ENCODE measurements around the gene ERC1. TPM values are rescaled to one million over a fixed set of nuclear protein-coding genes. Genes with fewer than 3 reads are reported as not detected.

The ERC1 gene
- polyA plus RNA-seq, 6 donors from 2014 or later: 6.9 to 26.2 (median 17.9) TPM

DNA sequence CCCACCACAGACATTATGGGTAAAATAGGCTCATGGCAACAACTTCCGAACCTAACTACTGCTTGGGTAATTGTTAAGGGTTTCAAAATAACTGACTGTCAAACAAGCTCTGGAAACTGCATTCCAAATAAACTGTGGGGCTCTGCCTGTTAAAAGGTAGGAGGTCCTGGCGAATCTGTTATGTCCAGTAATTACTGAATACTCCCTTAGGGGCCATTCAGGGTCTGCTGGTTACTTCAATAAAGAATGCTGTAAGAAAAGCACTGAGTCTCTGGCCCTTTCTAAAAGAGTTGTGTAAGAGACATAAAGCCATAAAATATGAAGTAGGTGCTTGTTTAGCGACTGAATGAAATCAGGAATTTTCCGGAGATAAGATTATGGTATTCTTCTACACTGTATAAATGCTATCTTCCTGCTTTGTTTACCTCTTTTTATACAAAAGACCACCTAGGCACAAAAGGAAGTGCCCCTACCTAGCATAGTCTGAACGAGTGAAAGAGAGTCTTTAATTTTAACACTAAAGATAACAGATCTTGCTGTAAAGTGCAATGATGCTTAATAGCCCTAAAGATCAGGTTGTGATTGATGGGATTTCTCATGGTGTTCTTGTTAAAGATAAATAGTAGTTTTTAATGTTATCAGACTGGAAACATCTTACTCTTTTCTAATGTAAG, 475.6 kb downstream of the ERC1 start:
- no peak overlapping the region for H3K4me3 Mint-ChIP-seq
- no peaks in the 10 kb centered on the region for H3K9me3 Mint-ChIP-seq
- ATAC-seq (ENCODE audit: low read depth in 2 of 2) (no peak), DNase-seq (no peak)
- peaks cover 6 to 7% of the 10 kb centered on the region in 2 donors for H3K36me3 Mint-ChIP-seq
- peaks cover 0 to 16% (median 10%) of the 10 kb centered on the region in 3 donors for H3K4me1 Mint-ChIP-seq
- H3K27me3 Mint-ChIP-seq: no peaks in the 10 kb centered on the region
- H3K27ac Mint-ChIP-seq: no peak overlapping the region

DNA sequence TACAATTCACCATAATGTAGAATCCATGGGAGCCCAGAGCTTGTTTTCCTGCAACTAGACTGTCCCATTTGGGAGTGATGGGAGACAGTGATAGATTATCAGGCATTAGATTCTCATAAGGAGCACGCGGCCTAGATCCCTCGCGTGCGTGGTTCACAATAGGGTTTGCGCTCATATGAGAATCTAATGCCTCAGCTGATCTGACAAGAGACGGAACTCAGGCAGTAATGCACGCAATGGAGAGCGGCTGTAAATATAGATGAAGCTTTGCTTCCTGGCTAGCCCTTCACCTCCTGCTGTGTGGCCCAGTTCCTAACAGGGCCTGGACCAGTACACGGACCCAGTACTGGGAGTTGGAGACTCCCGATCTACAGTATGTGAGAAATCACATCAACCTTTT, 476.7 kb downstream of the ERC1 start:
- H3K9me3 Mint-ChIP-seq: no peaks in the 10 kb centered on the region
- DNase-seq: no peak
- H3K27me3 Mint-ChIP-seq: no peaks in the 10 kb centered on the region
- peaks cover 0 to 22% (median 14%) of the 10 kb centered on the region in 3 donors for H3K4me1 Mint-ChIP-seq
- no peak overlapping the region for H3K4me3 Mint-ChIP-seq
- peaks cover 6 to 7% of the 10 kb centered on the region in 2 donors for H3K36me3 Mint-ChIP-seq
- no peak for ATAC-seq (ENCODE audit: low read depth in 2 of 2)
- H3K27ac Mint-ChIP-seq: no peak overlapping the region

DNA sequence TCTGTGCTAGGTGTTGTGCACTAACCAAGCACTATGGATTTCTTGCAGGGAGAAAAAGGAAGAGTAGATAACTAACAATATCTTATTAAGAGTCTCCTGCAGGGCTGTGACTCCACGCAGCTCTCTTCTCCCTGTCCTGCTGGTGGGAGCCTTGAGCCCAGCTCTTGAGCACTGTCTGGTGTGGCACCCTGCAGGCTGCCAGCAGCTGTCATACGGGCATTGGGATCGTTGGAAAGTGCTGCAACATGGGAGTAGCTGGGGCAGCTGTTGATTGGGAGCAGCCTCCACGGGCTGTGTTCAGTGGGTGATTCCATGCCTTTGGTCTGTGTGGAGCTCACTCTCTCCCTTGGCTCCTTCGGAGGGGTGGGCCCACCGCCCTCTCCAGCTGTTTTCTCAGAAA, 478.0 kb downstream of the ERC1 start:
- no peaks in the 10 kb centered on the region for H3K9me3 Mint-ChIP-seq
- no peak overlapping the region for H3K4me3 Mint-ChIP-seq
- peaks cover 6 to 7% of the 10 kb centered on the region in 2 donors for H3K36me3 Mint-ChIP-seq

DNA sequence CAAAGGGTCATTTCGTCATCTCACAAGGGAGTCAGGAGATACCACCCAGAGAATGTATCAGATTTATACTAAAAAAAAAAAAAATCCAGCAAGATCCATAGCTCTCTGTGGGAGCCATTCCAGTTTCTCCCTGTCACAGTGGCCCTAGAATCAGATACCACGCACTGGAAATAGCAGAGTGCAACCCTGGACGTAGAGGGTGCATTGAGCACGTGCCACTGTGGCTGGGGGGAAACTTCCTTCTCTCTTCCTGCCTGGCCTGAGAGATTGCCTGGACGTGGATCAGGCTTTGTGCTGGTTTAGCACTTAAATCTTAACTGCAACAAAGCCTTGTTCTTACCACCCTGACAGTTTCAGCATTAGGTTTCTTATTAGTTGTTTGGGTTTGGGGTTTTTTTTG, 479.0 kb downstream of the ERC1 start:
- Mint-ChIP-seq H3K4me3 (no peak overlapping the region), H3K4me1 (peaks cover 0 to 17% (median 12%) of the 10 kb centered on the region in 3 donors), H3K27ac (no peak overlapping the region), H3K36me3 (peaks cover 3 to 7% of the 10 kb centered on the region in 2 donors), H3K27me3 (no peaks in the 10 kb centered on the region), H3K9me3 (no peaks in the 10 kb centered on the region)
- DNase-seq (no peak), ATAC-seq (ENCODE audit: low read depth in 2 of 2) (no peak)

More for the DNA sequence above, 478.0 kb downstream of the ERC1 start:
- DNase-seq: no peak
- ATAC-seq (ENCODE audit: low read depth in 2 of 2): no peak
- H3K4me1 Mint-ChIP-seq: peaks cover 0 to 17% (median 14%) of the 10 kb centered on the region in 3 donors
- no peaks in the 10 kb centered on the region for H3K27me3 Mint-ChIP-seq
- no peak overlapping the region for H3K27ac Mint-ChIP-seq

DNA sequence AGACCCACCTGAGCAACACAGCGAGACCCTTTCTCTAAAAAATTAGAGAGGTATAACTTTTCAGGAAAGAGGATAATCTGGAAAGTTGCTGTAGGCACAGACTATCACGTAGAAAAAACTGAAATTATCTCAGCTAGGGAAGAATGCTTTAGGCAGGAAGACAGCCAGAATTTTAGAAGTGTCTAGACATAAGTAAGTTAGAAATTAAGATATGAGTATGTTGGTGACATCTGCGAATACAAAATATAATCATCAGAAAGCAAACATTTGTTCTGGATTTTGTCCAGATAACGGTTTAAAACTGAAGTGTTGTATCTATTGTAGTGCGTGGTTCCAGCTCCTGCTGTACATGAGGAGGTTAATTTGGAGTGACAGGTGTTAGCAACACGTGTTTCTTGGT, 480.2 kb downstream of the ERC1 start:
- Mint-ChIP-seq H3K36me3 (peaks cover 0 to 7% of the 10 kb centered on the region in 2 donors), H3K27me3 (no peaks in the 10 kb centered on the region), H3K4me1 (peaks cover 0 to 17% (median 12%) of the 10 kb centered on the region in 3 donors), H3K27ac (no peak overlapping the region), H3K9me3 (no peaks in the 10 kb centered on the region), H3K4me3 (no peak overlapping the region)
- no peak for ATAC-seq (ENCODE audit: low read depth in 2 of 2)
- DNase-seq: no peak

DNA sequence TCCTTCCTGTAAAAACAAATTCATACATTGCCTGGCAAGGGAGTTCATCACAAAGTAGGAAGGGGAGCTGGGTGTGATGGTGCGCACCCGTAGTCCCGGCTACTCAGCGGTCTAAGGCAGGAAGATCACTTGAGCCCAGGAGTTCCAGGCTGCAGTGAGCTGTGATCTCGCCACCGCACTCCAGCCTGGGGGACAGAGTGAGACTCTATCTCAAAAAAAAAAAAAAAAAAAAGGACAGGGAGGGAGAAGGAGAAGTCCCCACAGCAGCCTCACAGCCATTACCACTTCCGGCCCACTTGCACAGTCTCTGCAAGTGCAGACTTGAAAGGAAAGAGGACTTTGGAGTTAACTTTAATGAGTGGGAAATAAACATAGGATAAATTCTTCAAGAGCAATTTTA, 482.4 kb downstream of the ERC1 start:
- DNase-seq: no peak
- Mint-ChIP-seq H3K9me3 (no peaks in the 10 kb centered on the region), H3K27me3 (no peaks in the 10 kb centered on the region), H3K4me3 (peak overlapping the region in 5 of 8 donors; percentile 16 to 68 (median 21)), H3K36me3 (peaks cover 0 to 7% of the 10 kb centered on the region in 2 donors), H3K4me1 (peaks cover 0 to 17% (median 12%) of the 10 kb centered on the region in 3 donors), H3K27ac (peak overlapping the region in 1 of 6 donors; percentile 69)
- peak; percentile 53 to 58 for ATAC-seq (ENCODE audit: low read depth in 2 of 2)

DNA sequence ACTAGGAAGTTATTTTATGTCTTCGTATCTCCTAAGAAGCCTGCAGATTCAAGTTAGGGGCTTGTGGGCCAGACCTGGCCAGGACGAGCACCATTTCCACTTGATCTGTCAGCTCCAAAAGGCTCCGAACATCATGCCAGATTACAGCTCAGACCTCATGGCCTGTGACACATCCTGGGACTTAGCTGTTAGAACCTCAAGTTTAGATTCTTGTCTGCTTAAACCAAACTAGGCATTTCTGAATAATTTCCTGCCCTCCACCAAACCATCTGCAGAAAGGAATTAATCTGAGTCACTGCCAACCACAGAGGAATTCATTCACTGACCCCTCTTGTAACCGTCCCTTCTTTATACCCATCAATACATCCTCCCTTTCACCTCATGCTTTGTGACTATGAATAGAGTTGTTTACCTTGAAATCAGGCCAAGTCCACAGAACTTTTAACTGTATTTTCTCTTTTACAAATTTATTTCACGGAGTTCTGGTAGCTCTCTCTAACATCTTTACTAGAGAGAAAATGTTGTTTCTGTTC, 483.1 kb downstream of the ERC1 start:
- no peak for DNase-seq
- peaks cover 0 to 7% of the 10 kb centered on the region in 2 donors for H3K36me3 Mint-ChIP-seq
- H3K4me1 Mint-ChIP-seq: peaks cover 0 to 17% (median 12%) of the 10 kb centered on the region in 3 donors
- H3K27me3 Mint-ChIP-seq: no peaks in the 10 kb centered on the region
- H3K4me3 Mint-ChIP-seq: no peak overlapping the region
- ATAC-seq (ENCODE audit: low read depth in 2 of 2): no peak
- H3K27ac Mint-ChIP-seq: no peak overlapping the region
- no peaks in the 10 kb centered on the region for H3K9me3 Mint-ChIP-seq

DNA sequence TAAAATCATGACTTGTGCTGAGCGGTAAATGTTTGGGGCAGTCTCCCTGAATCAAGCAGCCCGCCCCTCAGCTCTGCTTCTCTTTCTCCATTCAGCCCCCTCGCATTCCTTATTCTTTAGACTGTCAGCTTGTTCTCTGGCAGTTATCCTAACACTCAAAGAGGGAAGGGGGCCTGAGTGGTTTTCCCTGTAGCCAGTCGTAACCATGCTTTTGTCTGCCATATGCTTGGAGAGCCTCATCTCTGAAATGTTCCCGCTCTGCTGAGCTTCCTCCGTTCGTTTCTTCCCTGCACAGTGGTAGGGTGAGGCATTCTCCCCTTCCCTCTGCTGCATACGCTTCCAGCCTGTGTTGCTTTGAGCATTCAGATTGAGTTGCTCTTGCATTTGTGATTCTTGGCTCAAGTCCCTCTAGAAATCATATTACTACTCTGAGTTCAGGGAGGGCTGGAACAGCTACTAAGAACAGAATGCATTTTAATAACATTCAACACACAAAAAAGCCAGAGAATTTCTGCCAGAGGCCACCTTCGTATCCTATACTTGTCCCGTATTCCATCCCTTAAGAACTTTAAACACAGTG, 483.6 kb downstream of the ERC1 start:
- H3K4me3 Mint-ChIP-seq: no peak overlapping the region
- no peak overlapping the region for H3K27ac Mint-ChIP-seq
- no peaks in the 10 kb centered on the region for H3K9me3 Mint-ChIP-seq
- peaks cover 0 to 7% of the 10 kb centered on the region in 2 donors for H3K36me3 Mint-ChIP-seq
- peaks cover 0 to 17% (median 12%) of the 10 kb centered on the region in 3 donors for H3K4me1 Mint-ChIP-seq
- no peak for ATAC-seq (ENCODE audit: low read depth in 2 of 2)
- no peak for DNase-seq
- H3K27me3 Mint-ChIP-seq: no peaks in the 10 kb centered on the region

DNA sequence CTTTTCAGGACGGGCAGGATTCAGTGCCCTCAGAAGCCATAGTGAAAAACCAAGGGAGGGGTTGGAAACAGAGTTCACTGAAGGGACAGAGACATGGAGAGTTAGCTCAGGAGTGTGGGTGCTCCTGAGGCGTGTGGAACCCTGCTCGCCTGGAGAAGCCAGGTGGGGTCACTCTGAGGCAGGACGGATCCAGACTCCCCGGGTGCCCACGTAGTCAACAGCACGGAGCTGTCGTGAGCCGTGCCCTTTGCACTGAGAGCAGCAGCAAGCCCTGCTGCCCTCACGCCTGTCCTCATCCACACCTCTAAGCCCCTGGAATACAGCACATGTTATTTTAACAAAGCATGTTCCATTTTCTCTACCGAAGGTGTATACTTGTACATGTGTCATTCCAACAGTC, 488.6 kb downstream of the ERC1 start:
- ATAC-seq (ENCODE audit: low read depth in 2 of 2): no peak
- Mint-ChIP-seq H3K27me3 (no peaks in the 10 kb centered on the region), H3K36me3 (peaks cover 0 to 5% of the 10 kb centered on the region in 2 donors), H3K9me3 (no peaks in the 10 kb centered on the region), H3K27ac (peak overlapping the region in 1 of 6 donors; percentile 16), H3K4me1 (no peaks in the 10 kb centered on the region), H3K4me3 (no peak overlapping the region)
- DNase-seq: no peak

DNA sequence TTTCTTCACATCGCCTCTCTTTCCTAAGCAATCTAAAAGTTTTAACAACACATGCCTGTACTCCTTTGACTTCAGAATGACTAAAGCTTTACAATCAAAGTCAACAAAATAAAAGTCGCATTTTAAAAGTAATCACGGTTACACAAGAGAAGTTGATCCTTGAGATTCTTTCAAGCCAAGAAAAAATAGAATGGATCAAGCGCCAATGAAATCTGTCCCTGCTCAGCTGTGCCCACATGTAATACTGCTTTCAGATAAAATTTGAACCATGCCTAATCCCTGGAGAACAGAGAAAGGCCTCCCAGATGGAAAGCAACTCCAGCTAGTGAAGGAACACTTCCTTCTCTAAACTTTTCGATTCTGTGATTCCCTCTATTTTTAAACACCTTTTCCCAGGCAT, 490.3 kb downstream of the ERC1 start:
- DNase-seq (no peak), ATAC-seq (ENCODE audit: low read depth in 2 of 2) (no peak)
- Mint-ChIP-seq H3K4me3 (no peak overlapping the region), H3K4me1 (no peaks in the 10 kb centered on the region), H3K9me3 (no peaks in the 10 kb centered on the region), H3K27me3 (no peaks in the 10 kb centered on the region), H3K36me3 (peaks cover 0 to 5% of the 10 kb centered on the region in 2 donors), H3K27ac (no peak overlapping the region)

DNA sequence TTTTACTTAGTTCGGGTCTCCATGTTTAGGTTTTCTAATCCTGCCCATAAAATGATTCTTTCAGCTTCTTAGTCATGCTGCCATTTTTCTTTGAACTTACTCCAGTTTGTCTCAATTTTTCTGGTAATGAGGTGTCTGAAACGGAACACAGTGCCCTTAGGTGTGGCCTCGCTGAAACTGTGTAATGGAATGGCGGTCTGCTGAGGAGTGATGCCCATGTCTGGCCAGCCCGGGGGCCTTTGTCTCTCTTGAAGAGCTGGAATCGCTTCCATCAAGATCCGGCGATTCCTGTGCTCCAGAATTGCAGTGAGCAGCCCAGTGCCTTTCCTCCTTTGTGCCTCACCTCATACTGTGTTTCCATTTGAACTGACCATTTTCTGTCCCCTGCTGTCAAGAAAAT, 490.9 kb downstream of the ERC1 start:
- DNase-seq (no peak), ATAC-seq (ENCODE audit: low read depth in 2 of 2) (no peak)
- Mint-ChIP-seq H3K27me3 (no peaks in the 10 kb centered on the region), H3K36me3 (peaks cover 0 to 5% of the 10 kb centered on the region in 2 donors), H3K9me3 (no peaks in the 10 kb centered on the region), H3K4me3 (no peak overlapping the region), H3K27ac (peak overlapping the region in 1 of 6 donors; percentile 51), H3K4me1 (no peaks in the 10 kb centered on the region)

DNA sequence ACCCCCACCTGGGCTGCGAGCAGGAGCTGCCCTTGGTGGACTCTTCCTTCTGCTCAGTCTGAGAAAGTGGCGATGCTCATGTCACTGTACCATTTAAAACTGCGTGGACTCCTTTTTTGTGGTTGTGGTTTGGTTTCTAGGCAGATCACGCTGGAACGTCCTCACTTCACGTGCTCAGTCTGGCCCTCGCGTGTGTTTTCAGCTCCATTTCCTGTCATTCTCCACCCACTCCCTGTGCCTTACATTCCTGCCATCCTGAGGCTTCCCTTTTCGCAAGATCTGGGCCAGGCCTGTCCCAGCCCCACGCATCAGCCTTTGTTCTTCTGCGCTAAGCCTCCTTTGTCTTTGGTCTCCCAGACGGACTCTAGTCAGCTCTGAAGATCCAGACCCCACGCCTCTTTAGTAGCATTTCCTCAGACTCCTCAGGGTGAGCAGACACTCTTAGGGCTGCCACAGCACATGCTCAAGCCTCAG, 497.9 kb downstream of the ERC1 start:
- Mint-ChIP-seq H3K4me3 (no peak overlapping the region), H3K27me3 (no peaks in the 10 kb centered on the region), H3K27ac (peak overlapping the region in 5 of 6 donors; percentile 11 to 84 (median 46)), H3K4me1 (peaks cover 0 to 7% (median 6%) of the 10 kb centered on the region in 3 donors), H3K36me3 (peaks cover 21 to 28% of the 10 kb centered on the region in 2 donors), H3K9me3 (no peaks in the 10 kb centered on the region)
- ATAC-seq (ENCODE audit: low read depth in 2 of 2) (no peak), DNase-seq (no peak)

DNA sequence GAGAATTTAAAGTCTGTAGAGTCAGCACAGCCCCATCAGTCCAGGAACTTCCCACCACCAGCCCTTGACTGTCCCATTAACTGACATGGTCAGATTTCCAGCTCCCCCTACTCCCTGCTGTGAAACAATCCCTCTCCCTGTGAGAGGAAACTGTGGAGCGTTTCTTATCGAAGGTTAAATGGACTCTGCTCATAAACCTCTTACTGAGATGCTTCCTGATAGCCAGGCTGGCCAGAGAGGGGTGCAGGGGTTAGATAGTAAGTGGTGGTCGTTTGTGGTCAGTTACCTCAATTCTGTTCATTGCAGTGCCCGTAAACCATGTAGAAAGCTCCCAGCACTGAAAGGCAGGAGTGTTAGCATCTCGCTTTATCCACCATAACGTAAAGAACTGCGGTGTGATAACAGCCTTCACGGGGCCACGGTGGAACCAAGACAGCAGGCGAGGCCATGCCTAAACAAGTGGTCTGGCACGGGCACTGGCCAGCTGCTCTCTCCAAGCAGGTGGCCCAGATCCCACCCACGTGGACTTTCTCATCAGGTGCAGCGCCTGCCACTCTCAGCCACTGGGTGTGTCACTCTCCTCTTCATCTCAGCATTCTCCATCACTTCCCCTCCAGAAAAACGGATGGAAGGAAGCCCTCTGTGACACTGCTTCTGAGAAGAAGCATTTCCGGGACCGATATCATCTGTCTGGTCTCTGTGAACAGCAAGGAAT, 501.1 kb downstream of the ERC1 start:
- DNase-seq (no peak), ATAC-seq (ENCODE audit: low read depth in 2 of 2) (no peak)
- Mint-ChIP-seq H3K27ac (no peak overlapping the region), H3K27me3 (no peaks in the 10 kb centered on the region), H3K4me3 (no peak overlapping the region), H3K4me1 (peaks cover 0 to 7% (median 6%) of the 10 kb centered on the region in 3 donors), H3K36me3 (peaks cover 21 to 28% of the 10 kb centered on the region in 2 donors), H3K9me3 (no peaks in the 10 kb centered on the region)

All from naive B cell (primary cell).